Measurements from ENCODE around the gene TNFSF13. TPM values are rescaled to one million over a fixed set of nuclear protein-coding genes. Genes with fewer than 3 reads are reported as not detected.

TNFSF13 gene
- total RNA-seq, 1 donor: 15.3 TPM

- no peak for DNase-seq (ENCODE audit: low read depth in 2 of 3, low spot score in 2 of 3)
Observed at GRCh38 chr17:7551396-7551795, 7.2 kb upstream of the TNFSF13 start.

DNA sequence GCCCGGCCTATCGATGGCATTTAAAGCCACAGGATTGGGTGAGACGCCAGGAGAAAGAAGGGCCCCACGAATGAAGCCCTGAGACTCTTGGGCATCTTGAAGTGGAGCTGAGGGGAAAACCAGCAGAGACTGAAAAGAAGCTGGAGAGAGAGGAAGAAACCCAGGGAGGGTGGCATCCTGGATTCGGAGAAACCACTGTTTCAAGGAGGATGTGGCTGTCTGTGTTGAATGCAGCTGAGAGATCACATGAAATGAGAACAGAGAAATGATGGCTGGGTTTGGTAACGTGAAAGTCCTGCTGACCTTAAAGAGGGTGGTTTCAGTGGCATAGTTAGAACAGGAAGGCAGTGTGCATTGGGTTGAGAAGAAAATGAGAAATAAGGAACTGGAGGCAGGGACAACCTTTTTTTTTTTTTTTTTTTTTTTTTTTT, 5.9 kb upstream of the TNFSF13 start:
- peak in 2 of 3 donors; percentile 74 to 85 for DNase-seq (ENCODE audit: low read depth in 2 of 3, low spot score in 2 of 3)

GRCh38 chr17:7553356-7553755, 5.2 kb upstream of the TNFSF13 start:
- no peak for DNase-seq (ENCODE audit: low read depth in 2 of 3, low spot score in 2 of 3)

DNA sequence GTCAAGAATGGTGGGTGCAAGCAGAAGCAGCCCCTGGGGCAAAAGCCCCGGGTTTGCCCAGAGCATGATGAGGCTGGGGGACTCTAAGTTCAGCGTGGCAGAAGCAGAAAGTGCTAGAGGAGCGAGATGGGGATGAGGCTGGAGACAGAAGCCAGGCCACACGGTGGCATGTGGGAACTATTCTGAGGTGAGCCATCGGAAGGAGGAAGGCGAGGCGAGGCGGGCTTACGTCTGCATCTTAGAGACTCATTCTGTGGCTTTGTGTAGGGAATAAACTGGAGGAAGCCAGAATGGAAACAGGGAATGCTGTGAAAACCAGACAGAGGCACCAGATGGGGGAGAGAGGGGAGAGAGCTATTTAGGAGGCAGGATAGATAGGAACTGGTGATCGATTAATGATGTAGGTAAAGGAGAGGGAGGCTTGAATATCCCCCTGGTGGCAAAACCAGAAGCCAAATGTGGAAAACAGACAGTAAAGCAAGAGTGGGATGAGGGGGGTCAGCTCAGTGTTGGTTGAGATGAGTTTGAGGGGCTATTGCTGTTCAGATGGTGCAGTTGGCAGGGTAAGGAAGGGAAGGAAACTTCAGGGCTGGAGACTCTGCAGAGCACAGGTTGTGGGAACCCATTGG, 3.1 kb upstream of the TNFSF13 start:
- no peak for DNase-seq (ENCODE audit: low read depth in 2 of 3, low spot score in 2 of 3)

DNA sequence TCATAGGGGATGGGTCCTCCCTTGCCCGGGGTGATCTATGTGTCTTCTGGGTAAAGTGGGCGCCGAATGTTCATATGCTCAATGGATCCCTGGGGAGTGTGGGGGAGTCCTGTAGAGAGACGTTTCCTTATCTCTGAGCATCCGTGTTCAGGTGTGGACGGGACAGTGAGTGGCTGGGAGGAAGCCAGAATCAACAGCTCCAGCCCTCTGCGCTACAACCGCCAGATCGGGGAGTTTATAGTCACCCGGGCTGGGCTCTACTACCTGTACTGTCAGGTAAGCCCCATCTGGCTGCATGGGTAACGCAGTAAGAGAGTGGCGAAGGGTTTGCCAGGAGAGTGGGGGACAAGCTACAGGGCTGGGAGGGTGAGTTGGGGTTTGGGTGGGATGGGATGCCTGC, 1.9 kb upstream of the TNFSF13 start:
- no peak for DNase-seq (ENCODE audit: low read depth in 2 of 3, low spot score in 2 of 3)

- no peak for DNase-seq (ENCODE audit: low read depth in 2 of 3, low spot score in 2 of 3)
Observed at GRCh38 chr17:7557147-7557764, 1.3 kb upstream of the TNFSF13 start.

- peak in 2 of 3 donors; percentile 69 to 81 for DNase-seq (ENCODE audit: low read depth in 2 of 3, low spot score in 2 of 3)
Observed at GRCh38 chr17:7557775-7558543, 591 bp upstream of the TNFSF13 start.

DNA sequence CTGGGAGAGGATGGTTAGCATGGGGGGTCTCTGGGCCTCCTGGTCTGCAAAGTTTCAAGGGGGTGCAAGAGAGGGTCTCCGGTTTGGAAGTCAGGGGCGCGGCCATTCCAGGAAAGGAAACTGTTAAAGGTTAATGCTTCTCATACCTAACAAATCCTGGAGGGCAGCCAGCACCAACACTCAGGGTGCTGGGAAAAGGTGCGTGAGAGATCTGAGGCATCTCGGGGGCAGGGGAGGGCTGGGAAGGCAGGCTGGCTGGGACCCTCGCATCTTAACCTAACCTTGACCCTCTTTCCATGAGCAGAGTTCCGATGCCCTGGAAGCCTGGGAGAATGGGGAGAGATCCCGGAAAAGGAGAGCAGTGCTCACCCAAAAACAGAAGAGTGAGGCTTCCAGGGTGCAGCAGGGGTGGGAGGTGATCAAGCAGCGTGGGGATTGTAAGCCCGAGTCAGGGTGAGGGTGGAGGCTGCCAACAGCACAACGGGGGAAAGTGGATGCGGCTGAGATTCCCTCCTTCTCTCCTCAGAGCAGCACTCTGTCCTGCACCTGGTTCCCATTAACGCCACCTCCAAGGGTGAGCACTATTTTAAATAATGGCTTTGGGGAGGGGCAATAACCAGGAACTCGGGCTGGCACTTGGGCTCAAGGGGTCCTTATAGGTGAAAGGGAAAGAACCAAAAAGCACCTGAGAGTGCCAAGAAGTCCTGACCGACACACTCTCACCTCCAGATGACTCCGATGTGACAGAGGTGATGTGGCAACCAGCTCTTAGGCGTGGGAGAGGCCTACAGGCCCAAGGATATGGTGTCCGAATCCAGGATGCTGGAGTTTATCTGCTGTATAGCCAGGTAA, 996 bp downstream of the TNFSF13 start:
- DNase-seq (ENCODE audit: low read depth in 2 of 3, low spot score in 2 of 3): no peak

- peak in 2 of 3 donors; percentile 52 to 69 for DNase-seq (ENCODE audit: low read depth in 2 of 3, low spot score in 2 of 3)
Observed at GRCh38 chr17:7560172-7561027, 1.9 kb downstream of the TNFSF13 start.

GRCh38 chr17:7561028-7561575, 2.6 kb downstream of the TNFSF13 start:
- DNase-seq (ENCODE audit: low read depth in 2 of 3, low spot score in 2 of 3): peak in 2 of 3 donors; percentile 75 to 85

DNA sequence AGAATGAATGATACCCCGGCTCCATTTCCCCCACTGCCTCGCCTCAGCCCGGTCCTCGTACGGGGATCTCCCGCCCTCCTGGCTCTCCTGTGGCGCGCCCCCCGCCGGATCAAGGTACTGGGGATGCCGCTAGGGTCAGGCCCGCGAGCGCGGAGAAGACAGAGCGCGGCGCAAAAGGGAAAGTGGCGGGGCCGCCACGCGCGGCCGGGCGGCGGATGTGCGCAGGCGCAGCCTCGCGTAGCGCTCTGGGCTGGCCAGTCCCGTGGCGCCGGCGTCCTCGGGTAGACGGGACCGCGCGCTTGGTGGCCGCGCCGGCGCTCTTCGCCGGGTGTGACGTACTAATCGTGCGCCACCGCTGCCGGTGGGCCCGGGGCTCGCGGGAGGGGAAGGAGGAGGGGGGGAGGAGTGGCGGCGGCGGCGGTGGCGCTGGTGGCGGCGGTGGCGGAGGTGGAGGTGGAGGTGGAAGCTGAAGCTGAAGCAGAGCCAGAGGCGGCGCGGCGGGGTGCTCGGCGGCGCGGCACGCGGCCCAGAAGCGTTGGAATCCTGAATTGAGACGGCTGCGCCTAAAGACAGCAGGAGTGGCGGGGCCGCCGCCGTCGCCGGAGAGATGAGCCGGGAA, 3.1 kb downstream of the TNFSF13 start, which contains the start of gene SENP3:
Gene SENP3 (plus strand): TSS at position 331 of the 619 bp plus-strand sequence. CDS start 1,158 bp downstream, outside the sequence.
- DNase-seq (ENCODE audit: low read depth in 2 of 3, low spot score in 2 of 3): peak; percentile 89 to 93 (median 92)

- no peak for DNase-seq (ENCODE audit: low read depth in 2 of 3, low spot score in 2 of 3)
Observed at GRCh38 chr17:7562208-7562605, 3.7 kb downstream of the TNFSF13 start.

- DNase-seq (ENCODE audit: low read depth in 2 of 3, low spot score in 2 of 3): no peak
Observed at GRCh38 chr17:7563115-7563869, 4.7 kb downstream of the TNFSF13 start.

GRCh38 chr17:7569571-7569970, 11.0 kb downstream of the TNFSF13 start:
- DNase-seq (ENCODE audit: low read depth in 2 of 3, low spot score in 2 of 3): no peak

GRCh38 chr17:7570351-7570750, 11.8 kb downstream of the TNFSF13 start:
- no peak for DNase-seq (ENCODE audit: low read depth in 2 of 3, low spot score in 2 of 3)

GRCh38 chr17:7572338-7572587, 13.7 kb downstream of the TNFSF13 start:
- DNase-seq (ENCODE audit: low read depth in 2 of 3, low spot score in 2 of 3): no peak

DNA sequence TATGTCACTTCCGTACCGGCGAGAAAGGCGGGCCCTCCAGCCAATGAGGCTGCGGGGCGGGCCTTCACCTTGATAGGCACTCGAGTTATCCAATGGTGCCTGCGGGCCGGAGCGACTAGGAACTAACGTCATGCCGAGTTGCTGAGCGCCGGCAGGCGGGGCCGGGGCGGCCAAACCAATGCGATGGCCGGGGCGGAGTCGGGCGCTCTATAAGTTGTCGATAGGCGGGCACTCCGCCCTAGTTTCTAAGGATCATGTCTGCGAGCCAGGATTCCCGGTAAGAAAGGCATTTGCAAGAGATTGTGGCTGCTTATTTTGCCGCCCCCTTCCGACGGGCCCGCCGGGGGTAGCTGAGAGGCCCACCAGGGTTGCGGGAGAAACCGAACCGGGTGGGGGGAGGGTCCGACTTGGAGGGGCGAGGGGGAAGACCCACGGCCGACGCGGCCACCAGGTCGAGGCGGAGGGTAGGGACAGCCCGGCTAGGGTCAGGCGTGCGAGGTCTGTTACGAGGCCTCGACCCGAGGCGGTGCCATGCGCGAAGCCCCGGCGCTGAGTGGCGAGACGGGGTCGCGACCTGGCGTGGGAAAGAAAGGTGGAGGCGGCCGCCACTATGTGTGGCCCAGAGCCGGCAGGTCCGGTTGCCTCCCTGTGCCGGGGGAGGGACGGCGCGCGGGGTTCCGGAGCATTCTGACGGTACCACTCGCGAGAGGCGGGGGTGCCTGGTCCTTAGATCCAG, 14.2 kb downstream of the TNFSF13 start:
- DNase-seq (ENCODE audit: low read depth in 2 of 3, low spot score in 2 of 3): peak; percentile 95 to 100 (median 99)

Data from hematopoietic multipotent progenitor cell (in vitro differentiated cells).